K562 (cell line): ENCODE results near the gene EFCAB13. TPM values are rescaled to one million over a fixed set of nuclear protein-coding genes. Genes with fewer than 3 reads are reported as not detected.

Experiments
- POLR2H ChIP-seq: IDR thresholded peaks from 2 replicates; pipeline ENCODE4 v1.6.1; 2016; ENCODE audit warnings: missing genetic modification characterization, low read depth, mild to moderate bottlenecking, control low read depth, missing compliant biosample characterization, moderate library complexity
- REST ChIP-seq, 2 experiments: fragments of 450-650 bp; formaldehyde crosslinking in 1 of 2; IDR thresholded peaks; 2 replicates each; pipeline versions ENCODE4 v1.4.0 to v1.6.1; 2014 to 2020; ENCODE audit warnings: mild to moderate bottlenecking in 2 of 2, borderline replicate concordance in 1 of 2, low read depth in 1 of 2
- USF1 ChIP-seq: sonication (generic); formaldehyde crosslinking; IDR thresholded peaks from 2 replicates; pipeline ENCODE4 v1.9.0; 2022; ENCODE audit warnings: mild to moderate bottlenecking, missing genetic modification reagents
- polyA plus RNA-seq, 8 experiments: library from polyadenylated mRNA; depleted of rRNA in 4 of 8; stranded (reverse) in 5 of 8; unstranded in 3 of 8; fragments of >200 nt; fragmentation: Nextera tagmentation in 2 of 8; fragmentation: Illumina TruSeq in 1 of 8; extraction: Ambion mirVana in 2 of 8; extraction: Trizol in 1 of 8; gene quantifications; 2 replicates each; pipeline versions ENCODE4 v1.2.1 to v1.2.3, GENCODE V29; 2011 to 2014; ENCODE audit warnings: inconsistent platforms in 1 of 8, missing spikeins in 1 of 8
- total RNA-seq, 7 experiments: library from RNA; depleted of rRNA in 6 of 7; stranded (reverse); fragments of >200 nt in 6 of 7; fragmentation: Illumina TruSeq in 2 of 7; extraction: Trizol in 2 of 7; gene quantifications; 2 replicates each; pipeline versions ENCODE4 v1.2.1 to v1.2.3, GENCODE V29; 2011 to 2021; ENCODE audit warnings: low replicate concordance in 1 of 7

EFCAB13 gene
- total and polyA plus RNA-seq, 9 of the 15 experiments (the other 6 are each of a cell fraction or from before 2014, with no cell fraction given), result 0.32 to 1.3 (median 0.95) TPM

GRCh38 chr17:47304186-47304585 lies 19.6 kb upstream of the EFCAB13 start (continued):
- TF ChIP-seq REST (IDR thresholded peaks at IDR 0.05; ENCODE audit: borderline replicate concordance) (no peak), REST (CRISPR knock-in tag; IDR thresholded peaks at IDR 0.05; ENCODE audit: low read depth) (no peak), USF1 (CRISPR knock-in tag) (no peak), POLR2H (tag) (no peak)
